ENCODE data around the gene MTMR3.

- TF ChIP-seq CTCF (IDR thresholded peaks at IDR 0.05; ENCODE audit: low read depth, low read length, poor library complexity, severe bottlenecking) = no peak
- TF ChIP-seq EZH2phosphoT487 (IDR thresholded peaks at IDR 0.05; ENCODE audit: borderline replicate concordance, low read length) = no peak
Measured at GRCh38 chr22:30056015-30056414, 173.0 kb downstream of the MTMR3 start.

Measured in DOHH2 (cell line).